ENCODE results near the gene RPS6KA4.
A peak's percentile ranks its signal among the peaks of the same experiment; 100 is the strongest.

DNA sequence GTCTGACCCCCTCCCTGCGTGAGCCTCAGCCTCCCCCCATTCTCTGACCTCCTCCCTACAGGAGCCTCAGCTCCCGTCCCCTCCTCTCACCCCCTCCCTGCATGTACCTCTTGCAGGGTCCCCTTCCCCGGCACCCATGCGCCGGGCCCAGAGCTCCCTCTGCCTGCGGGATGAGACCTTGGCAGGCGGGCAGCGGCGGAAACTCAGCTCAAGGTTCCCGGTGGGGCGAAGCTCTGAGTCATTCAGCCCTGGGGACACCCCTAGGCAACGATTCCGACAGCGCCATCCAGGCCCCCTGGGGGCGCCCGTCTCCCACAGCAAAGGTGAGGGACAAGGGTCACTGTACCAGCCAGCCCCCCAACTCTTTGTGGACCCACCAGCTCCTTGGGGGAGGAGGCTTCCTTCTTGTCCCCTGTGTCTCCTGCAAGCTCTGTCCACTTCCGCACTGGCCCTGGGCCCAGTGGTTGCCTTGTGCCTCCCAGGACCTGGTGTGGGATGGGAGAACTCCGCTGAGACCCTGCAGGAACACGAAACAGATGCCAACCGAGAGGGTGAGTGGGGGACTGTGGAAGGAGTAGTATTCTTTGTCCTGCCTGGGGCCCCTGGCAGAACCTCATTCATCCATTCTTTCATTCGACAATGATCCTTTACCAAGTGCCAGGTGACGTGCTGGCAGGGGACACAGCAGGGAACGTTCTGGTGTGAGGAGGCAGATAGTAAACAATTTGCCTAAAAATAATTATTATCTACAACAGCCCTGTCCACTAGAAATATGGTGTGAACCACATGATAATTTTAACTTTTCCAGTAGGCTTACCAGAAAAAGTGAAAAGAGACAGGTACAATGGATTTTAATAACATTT, 3.7 kb upstream of the RPS6KA4 start:
- TF ChIP-seq, protein P1, sequence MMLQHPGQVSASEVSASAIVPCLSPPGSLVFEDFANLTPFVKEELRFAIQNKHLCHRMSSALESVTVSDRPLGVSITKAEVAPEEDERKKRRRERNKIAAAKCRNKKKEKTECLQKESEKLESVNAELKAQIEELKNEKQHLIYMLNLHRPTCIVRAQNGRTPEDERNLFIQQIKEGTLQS (IDR thresholded peaks at IDR 0.05): no peak
- TF ChIP-seq, protein P2, sequence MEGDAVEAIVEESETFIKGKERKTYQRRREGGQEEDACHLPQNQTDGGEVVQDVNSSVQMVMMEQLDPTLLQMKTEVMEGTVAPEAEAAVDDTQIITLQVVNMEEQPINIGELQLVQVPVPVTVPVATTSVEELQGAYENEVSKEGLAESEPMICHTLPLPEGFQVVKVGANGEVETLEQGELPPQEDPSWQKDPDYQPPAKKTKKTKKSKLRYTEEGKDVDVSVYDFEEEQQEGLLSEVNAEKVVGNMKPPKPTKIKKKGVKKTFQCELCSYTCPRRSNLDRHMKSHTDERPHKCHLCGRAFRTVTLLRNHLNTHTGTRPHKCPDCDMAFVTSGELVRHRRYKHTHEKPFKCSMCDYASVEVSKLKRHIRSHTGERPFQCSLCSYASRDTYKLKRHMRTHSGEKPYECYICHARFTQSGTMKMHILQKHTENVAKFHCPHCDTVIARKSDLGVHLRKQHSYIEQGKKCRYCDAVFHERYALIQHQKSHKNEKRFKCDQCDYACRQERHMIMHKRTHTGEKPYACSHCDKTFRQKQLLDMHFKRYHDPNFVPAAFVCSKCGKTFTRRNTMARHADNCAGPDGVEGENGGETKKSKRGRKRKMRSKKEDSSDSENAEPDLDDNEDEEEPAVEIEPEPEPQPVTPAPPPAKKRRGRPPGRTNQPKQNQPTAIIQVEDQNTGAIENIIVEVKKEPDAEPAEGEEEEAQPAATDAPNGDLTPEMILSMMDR (IDR thresholded peaks at IDR 0.05 in 2 of 3, conservative IDR thresholded peaks at IDR 0.05 in 1 of 3; ENCODE audit: borderline replicate concordance in 1 of 3, insufficient read depth in 1 of 3, low read depth in 2 of 3, low read length in 2 of 3): peak in 2 of 3 experiments; percentile 91 to 93; a peak in 4 of 6 replicates
- TF ChIP-seq TCF7L2 (IDR thresholded peaks at IDR 0.05; ENCODE audit: borderline replicate concordance, extremely low read depth, insufficient read depth, insufficient read length) (peak; percentile 43), EZH2 (IDR thresholded peaks at IDR 0.05) (no peak), SP1 (IDR thresholded peaks at IDR 0.05; ENCODE audit: low read depth) (no peak), YY1 (IDR thresholded peaks at IDR 0.05; ENCODE audit: extremely low read depth, insufficient replicate concordance, low read depth, low read length) (peak; percentile 46)

All from HCT116 (cell line).